Coronary artery (tissue), 2 donors: ENCODE measurements around the gene ATG9A.

Experiments
- DNase-seq: peaks from one replicate; pipeline ENCODE4 v3.0.0-alpha.2; 2017; ENCODE audit warnings: low spot score
- H3K27ac ChIP-seq, 2 donors: fragments of 200-600 bp; sonication (generic); one replicate each; pipeline ENCODE4 v1.5.1; 2016 to 2019
- H3K4me3 ChIP-seq: fragments of 200-600 bp; sonication (generic); 2 replicates; pipeline ENCODE4 v1.5.1; 2016; ENCODE audit warnings: mild to moderate bottlenecking, moderate library complexity
- TF ChIP-seq, protein P1 (sequence below): fragments of 200-600 bp; sonication (generic); IDR thresholded peaks from one replicate; pipeline ENCODE4 v1.5.1; 2019; ENCODE audit warnings: antibody characterized with exemption

Gene ATG9A

DNA sequence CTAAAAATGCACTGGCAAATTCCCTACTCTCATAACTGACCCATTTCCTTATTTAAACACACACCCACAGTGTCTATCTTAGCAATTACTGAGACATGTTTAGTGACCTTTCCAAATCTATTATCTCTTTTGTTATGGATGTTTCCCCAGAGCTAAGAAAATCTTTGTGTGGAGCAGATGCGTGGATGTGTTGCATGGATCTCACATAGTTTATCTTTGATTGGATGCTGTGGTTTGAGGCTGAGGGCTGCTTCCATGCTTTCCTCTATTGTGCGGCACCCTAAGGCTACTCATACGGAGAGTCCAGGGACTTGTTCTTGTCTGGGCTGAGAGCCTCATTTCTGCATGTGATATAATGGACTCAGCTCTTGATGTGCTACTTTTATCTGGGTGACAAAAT lies 4.9 kb upstream of the ATG9A start:
- no peak for DNase-seq
- H3K27ac ChIP-seq, result no peak overlapping the region
- H3K4me3 ChIP-seq, result no peak overlapping the region
- TF ChIP-seq, protein P1, sequence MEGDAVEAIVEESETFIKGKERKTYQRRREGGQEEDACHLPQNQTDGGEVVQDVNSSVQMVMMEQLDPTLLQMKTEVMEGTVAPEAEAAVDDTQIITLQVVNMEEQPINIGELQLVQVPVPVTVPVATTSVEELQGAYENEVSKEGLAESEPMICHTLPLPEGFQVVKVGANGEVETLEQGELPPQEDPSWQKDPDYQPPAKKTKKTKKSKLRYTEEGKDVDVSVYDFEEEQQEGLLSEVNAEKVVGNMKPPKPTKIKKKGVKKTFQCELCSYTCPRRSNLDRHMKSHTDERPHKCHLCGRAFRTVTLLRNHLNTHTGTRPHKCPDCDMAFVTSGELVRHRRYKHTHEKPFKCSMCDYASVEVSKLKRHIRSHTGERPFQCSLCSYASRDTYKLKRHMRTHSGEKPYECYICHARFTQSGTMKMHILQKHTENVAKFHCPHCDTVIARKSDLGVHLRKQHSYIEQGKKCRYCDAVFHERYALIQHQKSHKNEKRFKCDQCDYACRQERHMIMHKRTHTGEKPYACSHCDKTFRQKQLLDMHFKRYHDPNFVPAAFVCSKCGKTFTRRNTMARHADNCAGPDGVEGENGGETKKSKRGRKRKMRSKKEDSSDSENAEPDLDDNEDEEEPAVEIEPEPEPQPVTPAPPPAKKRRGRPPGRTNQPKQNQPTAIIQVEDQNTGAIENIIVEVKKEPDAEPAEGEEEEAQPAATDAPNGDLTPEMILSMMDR, result no peak

DNA sequence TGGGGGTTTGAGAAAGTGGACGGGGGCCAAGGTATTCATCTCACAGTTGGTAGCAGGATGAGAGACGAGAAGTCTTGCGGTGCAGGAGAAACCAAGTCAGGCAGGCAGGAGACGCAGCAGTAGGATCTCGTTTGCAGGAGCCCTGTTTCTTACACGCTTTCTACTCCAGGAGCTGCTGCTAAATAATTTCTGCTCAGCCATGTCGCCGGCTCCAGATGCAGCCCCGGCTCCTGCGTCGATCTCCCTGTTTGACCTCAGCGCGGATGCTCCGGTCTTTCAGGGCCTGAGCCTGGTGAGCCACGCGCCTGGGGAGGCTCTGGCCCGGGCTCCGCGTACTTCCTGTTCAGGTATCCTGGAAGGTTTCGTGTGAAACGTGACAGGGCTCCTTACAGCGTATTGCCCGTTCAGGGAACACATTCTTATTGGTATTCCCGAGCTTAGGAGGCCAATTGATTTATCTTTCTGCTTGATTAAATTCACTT lies 664 bp upstream of the ATG9A start:
- no peak for DNase-seq
- Histone ChIP-seq H3K4me3 (peak overlapping the region; percentile 86), H3K27ac (peak overlapping the region; percentile 91 to 96)
- TF ChIP-seq, protein P1, result no peak

DNA sequence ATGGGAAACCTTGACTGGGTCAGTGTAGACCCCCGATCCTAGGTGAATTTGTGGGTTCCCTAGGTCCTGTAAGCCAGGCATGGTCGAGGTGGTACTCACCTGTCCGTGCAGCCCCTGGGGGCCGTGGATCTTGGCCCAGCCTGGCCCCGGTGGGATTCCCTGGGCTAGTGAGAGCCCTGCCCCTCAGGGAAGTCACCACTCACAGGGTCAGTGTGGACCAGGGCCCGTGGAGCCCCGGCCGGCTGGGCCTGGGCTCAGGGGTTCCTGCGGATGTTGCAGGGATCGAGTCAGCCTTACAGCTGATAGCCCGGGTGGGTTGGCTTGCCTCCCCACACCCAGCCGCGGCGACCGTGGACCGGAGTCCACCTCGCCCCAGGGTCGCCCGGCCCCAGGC lies 528 bp downstream of the ATG9A start:
- DNase-seq, result no peak
- TF ChIP-seq, protein P1, result no peak
- Histone ChIP-seq H3K27ac (peak overlapping the region; percentile 91 to 96), H3K4me3 (peak overlapping the region; percentile 86)

DNA sequence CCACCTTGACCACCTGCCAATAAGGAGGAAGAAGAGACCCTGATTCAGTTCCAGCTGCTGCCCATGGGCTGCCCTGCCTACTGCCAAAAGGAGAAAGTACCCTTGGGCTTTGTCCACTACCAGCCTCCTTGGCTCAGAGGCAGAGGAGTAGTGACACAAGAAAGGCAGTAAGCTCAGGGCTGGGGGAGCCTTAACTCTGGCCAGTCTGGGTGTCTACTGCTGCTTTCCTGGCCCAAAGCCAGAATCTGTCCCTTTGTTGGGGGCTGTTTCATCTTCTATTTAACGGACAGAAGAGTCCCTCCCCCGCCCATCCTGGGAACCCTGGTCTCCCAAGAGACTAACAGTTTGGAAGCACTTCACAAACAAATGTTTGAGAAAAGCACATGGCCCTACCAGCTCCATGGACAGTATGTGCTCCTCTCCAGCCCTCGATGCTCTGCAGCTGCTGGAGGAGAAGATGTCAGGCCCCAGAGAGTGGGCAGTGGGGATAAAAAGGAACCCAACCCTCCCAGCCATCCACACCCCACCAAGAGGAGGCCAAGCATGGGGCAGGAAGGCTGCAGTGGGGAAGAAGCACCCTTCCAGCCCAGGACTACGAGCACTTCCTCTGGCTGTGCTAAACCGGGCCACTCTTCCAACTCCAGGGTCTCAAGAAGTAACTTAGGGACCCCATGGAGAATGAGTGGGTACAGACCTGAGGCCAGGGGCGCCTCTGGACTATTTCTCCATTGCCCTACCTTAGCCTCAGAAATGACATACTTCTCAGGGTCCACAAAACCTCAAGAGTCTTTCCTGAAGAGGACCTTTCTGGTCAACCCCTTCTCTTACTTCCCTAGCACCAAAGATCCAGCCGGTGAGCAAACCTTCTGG lies 1.2 kb downstream of the ATG9A start:
- Histone ChIP-seq H3K4me3 (peak overlapping the region; percentile 86), H3K27ac (peak overlapping the region; percentile 91 to 96)
- TF ChIP-seq, protein P1, result no peak
- DNase-seq, result no peak

DNA sequence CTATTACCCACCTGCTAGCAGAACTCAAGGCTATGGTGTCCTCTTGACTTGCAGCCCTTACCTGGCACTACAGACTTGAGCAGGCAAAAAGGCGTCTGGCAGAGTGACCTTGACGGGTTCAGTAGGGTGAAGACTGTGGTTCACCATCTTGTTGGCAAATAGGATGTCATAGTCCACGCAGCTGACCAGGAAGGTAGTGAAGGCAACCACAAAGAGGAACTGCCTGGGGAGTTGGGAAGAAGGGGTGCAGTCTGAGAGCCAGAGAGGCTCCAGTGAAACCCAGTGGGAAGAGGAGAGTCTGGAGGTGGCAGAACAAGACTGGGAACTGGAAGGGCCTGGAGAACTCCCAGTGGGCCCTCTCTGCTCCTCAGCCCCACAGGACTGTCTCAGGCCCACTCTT lies 4.1 kb downstream of the ATG9A start:
- Histone ChIP-seq H3K27ac (no peak overlapping the region), H3K4me3 (no peak overlapping the region)
- no peak for DNase-seq
- TF ChIP-seq, protein P1, result no peak

DNA sequence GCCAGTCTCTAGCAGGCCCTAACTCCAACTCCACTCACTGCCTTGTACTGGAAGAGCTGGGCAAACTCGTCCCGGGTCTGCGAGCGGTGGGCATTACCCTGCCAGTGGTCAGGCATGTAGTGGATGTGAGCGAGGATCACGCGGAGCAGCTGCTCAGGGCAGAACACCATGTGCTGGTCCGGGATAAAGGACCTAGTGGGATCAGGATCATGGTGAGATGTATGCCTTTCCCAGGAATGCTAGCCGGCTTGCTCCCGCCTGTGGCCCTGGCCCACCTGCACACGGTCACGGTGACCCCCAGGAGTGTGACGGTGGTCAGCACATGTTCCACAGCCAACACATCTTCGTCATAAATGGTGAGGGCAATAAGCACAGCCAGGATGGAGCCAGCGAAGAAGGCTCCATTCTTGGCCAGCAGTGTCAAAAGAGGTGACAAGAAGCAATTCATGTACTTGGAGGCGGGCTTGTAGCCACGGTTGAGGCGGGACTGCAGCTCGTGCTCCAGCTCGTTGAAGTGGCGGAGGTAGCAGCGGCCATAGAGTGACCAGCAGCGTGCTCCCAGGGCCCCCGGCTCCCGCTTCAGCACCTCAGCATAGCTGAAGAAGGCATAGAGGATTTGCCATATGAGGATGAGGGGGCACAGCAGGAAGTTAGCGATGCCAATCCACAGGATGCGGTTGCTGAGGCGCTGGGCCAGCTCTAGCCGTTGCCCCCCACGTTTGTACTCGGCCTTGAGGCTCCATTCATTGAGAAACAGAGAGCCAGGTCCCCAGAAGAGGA lies 5.4 kb downstream of the ATG9A start:
- Histone ChIP-seq H3K27ac (no peak overlapping the region), H3K4me3 (no peak overlapping the region)
- no peak for DNase-seq
- TF ChIP-seq, protein P1, result no peak
